Measurements from ENCODE around the gene ATP11B. TPM values are rescaled to one million over a fixed set of nuclear protein-coding genes. Genes with fewer than 3 reads are reported as not detected.

The ATP11B gene
- polyA plus RNA-seq, 2 of the 4 experiments (the other 2 are of a cell fraction) = 10.1 to 17.2 TPM

GRCh38 chr3:182848906-182849305 is 55.6 kb downstream of the ATP11B start:
- no peak overlapping the region for H3K4me3 ChIP-seq
- POLR2A ChIA-PET = no interaction called here
- no peaks in the 10 kb centered on the region for H3K4me1 ChIP-seq
- ATAC-seq (no peak), DNase-seq (ENCODE audit: low read depth in 1 of 2, low spot score in 1 of 2) (no peak), FAIRE-seq (no peak)
- H3K4me2 ChIP-seq = no peak overlapping the region
- CTCF ChIA-PET = no interaction called here
- no peak for TF ChIP-seq CHD4 (IDR thresholded peaks at IDR 0.05; ENCODE audit: borderline replicate concordance)
- H3K27ac ChIP-seq = no peak overlapping the region
- H3K9me3 ChIP-seq = no peaks in the 10 kb centered on the region

- no peak for ATAC-seq
- ChIA-PET POLR2A (no interaction called here), CTCF (no interaction called here)
- no peak overlapping the region for H3K4me3 ChIP-seq
- no peak overlapping the region for H3K4me2 ChIP-seq
- H3K27ac ChIP-seq = no peak overlapping the region
- H3K9me3 ChIP-seq = no peaks in the 10 kb centered on the region
- no peak for FAIRE-seq
- TF ChIP-seq MAX (IDR thresholded peaks at IDR 0.05) (no peak), ELK1 (IDR thresholded peaks at IDR 0.05; ENCODE audit: low read depth, low read length) (no peak), ZFP36 (IDR thresholded peaks at IDR 0.05; ENCODE audit: borderline replicate concordance, partially characterized antibody) (no peak), MAFK (IDR thresholded peaks at IDR 0.05; ENCODE audit: partially characterized antibody) (no peak), PHF8 (IDR thresholded peaks at IDR 0.05; ENCODE audit: borderline replicate concordance, low read depth) (no peak), BCL3 (IDR thresholded peaks at IDR 0.05) (no peak), HDAC2 (IDR thresholded peaks at IDR 0.05) (no peak), BHLHE40 (IDR thresholded peaks at IDR 0.05; ENCODE audit: low read depth, low read length) (no peak), HOXA7 (CRISPR knock-in tag; IDR thresholded peaks at IDR 0.05) (no peak), ZSCAN20 (CRISPR knock-in tag; IDR thresholded peaks at IDR 0.05) (no peak), JUN (IDR thresholded peaks at IDR 0.05) (no peak), NFE2L2 (conservative IDR thresholded peaks at IDR 0.05; ENCODE audit: low read length) (no peak), REST (IDR thresholded peaks at IDR 0.05) (no peak)
- H3K4me1 ChIP-seq = no peaks in the 10 kb centered on the region
- no peak for DNase-seq (ENCODE audit: low read depth in 1 of 2, low spot score in 1 of 2)
Measured at GRCh38 chr3:182855076-182855475, 61.8 kb downstream of the ATP11B start.

GRCh38 chr3:182861348-182861747 is 68.0 kb downstream of the ATP11B start:
- POLR2A ChIA-PET = no interaction called here
- no peak for FAIRE-seq
- no peak for TF ChIP-seq USF2 (IDR thresholded peaks at IDR 0.05)
- TF ChIP-seq EHF (CRISPR knock-in tag; IDR thresholded peaks at IDR 0.05) = no peak
- no peak for TF ChIP-seq RCOR1 (IDR thresholded peaks at IDR 0.05; ENCODE audit: low read depth, low read length)
- TF ChIP-seq POLR2AphosphoS2 (conservative IDR thresholded peaks at IDR 0.05; ENCODE audit: low read length) = no peak
- TF ChIP-seq NR3C1 (IDR thresholded peaks at IDR 0.05) = no peak
- TF ChIP-seq HMGXB4 (CRISPR knock-in tag; IDR thresholded peaks at IDR 0.05; ENCODE audit: borderline replicate concordance) = no peak
- no peak for TF ChIP-seq TP53 (CRISPR knock-in tag; IDR thresholded peaks at IDR 0.05)
- TF ChIP-seq EHMT2 (IDR thresholded peaks at IDR 0.05; ENCODE audit: low read depth) = no peak
- no peak for TF ChIP-seq SMC3 (IDR thresholded peaks at IDR 0.05)
- no peak for TF ChIP-seq E2F6 (IDR thresholded peaks at IDR 0.05; ENCODE audit: borderline replicate concordance, low read depth)
- ATAC-seq = no peak
- Histone ChIP-seq H3K4me2 (no peak overlapping the region), H3K9me3 (no peaks in the 10 kb centered on the region), H3K4me1 (no peaks in the 10 kb centered on the region), H3K27ac (no peak overlapping the region), H3K4me3 (no peak overlapping the region)
- CTCF ChIA-PET = no interaction called here
- no peak for DNase-seq (ENCODE audit: low read depth in 1 of 2, low spot score in 1 of 2)
- 88% methylated on average over 1 of the region's 1 CpG for WGBS (ENCODE audit: missing lambda C conversion rate)

Data from A549 (cell line).